Germinal center (tissue), 1 donor: ENCODE data around the gene DUOXA2.
"Not testable (repeated sequence)": the region's sequence is repeated elsewhere in the genome, so short reads cannot be mapped to it uniquely, and the experiment has no call there.

Source experiments
- DNase-seq: peaks from one replicate; pipeline ENCODE4 v3.0.0; 2012; ENCODE audit warnings: mixed read lengths, low spot score

Gene DUOXA2

GRCh38 chr15:45095661-45096060, 18.5 kb upstream of the DUOXA2 start:
- DNase-seq, result no peak

- no peak for DNase-seq
Measured at GRCh38 chr15:45097466-45097865, 16.7 kb upstream of the DUOXA2 start.

- no peak for DNase-seq
Measured at GRCh38 chr15:45099549-45100165, 14.5 kb upstream of the DUOXA2 start.

- no peak for DNase-seq
Measured at GRCh38 chr15:45100884-45101625, 13.1 kb upstream of the DUOXA2 start.

- no peak for DNase-seq
Measured at GRCh38 chr15:45101749-45102148, 12.4 kb upstream of the DUOXA2 start.

- DNase-seq, result no peak
Measured at GRCh38 chr15:45102226-45102625, 11.9 kb upstream of the DUOXA2 start.

GRCh38 chr15:45104170-45104569, 10.0 kb upstream of the DUOXA2 start:
- not testable (repeated sequence) for DNase-seq

GRCh38 chr15:45105586-45105985, 8.5 kb upstream of the DUOXA2 start:
- no peak for DNase-seq

GRCh38 chr15:45106002-45106790, 7.9 kb upstream of the DUOXA2 start:
- no peak for DNase-seq

GRCh38 chr15:45107941-45108630, 6.0 kb upstream of the DUOXA2 start:
- no peak for DNase-seq

GRCh38 chr15:45110256-45110820, 3.8 kb upstream of the DUOXA2 start:
- no peak for DNase-seq

- DNase-seq, result no peak
Measured at GRCh38 chr15:45111390-45112142, 2.6 kb upstream of the DUOXA2 start.

- no peak for DNase-seq
Measured at GRCh38 chr15:45112143-45112590, 2.0 kb upstream of the DUOXA2 start.

GRCh38 chr15:45112591-45113379, 1.3 kb upstream of the DUOXA2 start:
- DNase-seq, result no peak

GRCh38 chr15:45113380-45113990, 641 bp upstream of the DUOXA2 start:
- no peak for DNase-seq

- DNase-seq, result no peak
Measured at GRCh38 chr15:45114751-45115085, 592 bp downstream of the DUOXA2 start.

GRCh38 chr15:45115312-45115820, 1.2 kb downstream of the DUOXA2 start:
- no peak for DNase-seq

GRCh38 chr15:45116006-45116481, 1.9 kb downstream of the DUOXA2 start:
- no peak for DNase-seq

- no peak for DNase-seq
Measured at GRCh38 chr15:45116482-45117307, 2.6 kb downstream of the DUOXA2 start.
